Fibroblast of mammary gland (primary cell): ENCODE measurements around the gene MAGI1.

Source experiments
- DNase-seq: peaks from one replicate; pipeline ENCODE4 v3.0.0-alpha.2; 2010; ENCODE audit warnings: low read depth
- H3K4me3 ChIP-seq: 2 replicates; pipeline ENCODE4 v1.5.1; 2011; ENCODE audit warnings: low read depth, mild to moderate bottlenecking, low read length, moderate library complexity; ENCODE audit not compliant: control insufficient read depth
- TF ChIP-seq, protein P1 (sequence below): conservative IDR thresholded peaks from 2 replicates; pipeline ENCODE4 v1.5.1; 2011; ENCODE audit warnings: low read depth, low read length, inconsistent platforms; ENCODE audit not compliant: control insufficient read depth, insufficient read depth

MAGI1 gene

DNA sequence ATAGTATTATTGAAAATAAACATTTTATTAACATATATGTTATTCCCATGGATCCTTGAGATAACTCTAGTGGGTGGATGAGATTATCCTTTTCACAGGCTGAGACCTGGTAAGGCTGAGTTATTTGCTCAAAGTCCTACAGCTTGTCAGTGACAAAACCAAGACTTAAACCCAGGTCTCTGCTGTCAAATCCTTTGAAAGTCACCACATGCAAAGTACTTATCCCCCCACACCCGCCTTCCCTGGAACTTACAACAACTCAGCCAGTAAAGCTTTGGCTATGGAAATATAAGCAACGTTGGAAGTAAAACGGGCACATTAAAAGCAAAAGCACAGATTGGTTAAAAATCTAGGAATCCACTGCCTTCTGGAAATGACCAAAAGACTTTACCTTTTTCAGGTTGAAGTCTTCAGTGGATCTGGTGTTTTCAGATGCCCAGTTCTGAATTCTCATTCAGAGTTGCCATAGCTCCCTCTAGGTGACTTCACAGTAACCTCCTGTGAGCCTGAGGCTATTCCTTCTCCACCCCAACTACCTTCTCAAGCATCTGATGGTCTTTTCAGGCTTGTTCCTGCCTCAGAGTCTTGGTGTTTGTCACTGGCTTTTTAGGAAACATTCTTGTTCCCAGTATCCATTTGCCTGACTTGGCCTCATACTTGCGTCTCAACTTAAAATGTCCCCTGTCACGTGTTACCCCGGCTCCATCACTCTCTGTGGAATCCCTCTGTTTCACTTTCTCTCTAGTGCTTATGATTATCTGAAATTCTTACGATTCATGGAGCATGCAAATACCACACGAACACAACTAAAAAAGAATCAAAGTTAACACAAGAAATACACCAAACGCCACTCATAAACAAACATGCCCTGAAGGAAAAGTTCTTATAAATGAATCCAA, 131.2 kb downstream of the MAGI1 start:
- DNase-seq, result no peak
- H3K4me3 ChIP-seq, result no peak overlapping the region
- TF ChIP-seq, protein P1, sequence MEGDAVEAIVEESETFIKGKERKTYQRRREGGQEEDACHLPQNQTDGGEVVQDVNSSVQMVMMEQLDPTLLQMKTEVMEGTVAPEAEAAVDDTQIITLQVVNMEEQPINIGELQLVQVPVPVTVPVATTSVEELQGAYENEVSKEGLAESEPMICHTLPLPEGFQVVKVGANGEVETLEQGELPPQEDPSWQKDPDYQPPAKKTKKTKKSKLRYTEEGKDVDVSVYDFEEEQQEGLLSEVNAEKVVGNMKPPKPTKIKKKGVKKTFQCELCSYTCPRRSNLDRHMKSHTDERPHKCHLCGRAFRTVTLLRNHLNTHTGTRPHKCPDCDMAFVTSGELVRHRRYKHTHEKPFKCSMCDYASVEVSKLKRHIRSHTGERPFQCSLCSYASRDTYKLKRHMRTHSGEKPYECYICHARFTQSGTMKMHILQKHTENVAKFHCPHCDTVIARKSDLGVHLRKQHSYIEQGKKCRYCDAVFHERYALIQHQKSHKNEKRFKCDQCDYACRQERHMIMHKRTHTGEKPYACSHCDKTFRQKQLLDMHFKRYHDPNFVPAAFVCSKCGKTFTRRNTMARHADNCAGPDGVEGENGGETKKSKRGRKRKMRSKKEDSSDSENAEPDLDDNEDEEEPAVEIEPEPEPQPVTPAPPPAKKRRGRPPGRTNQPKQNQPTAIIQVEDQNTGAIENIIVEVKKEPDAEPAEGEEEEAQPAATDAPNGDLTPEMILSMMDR, result no peak

DNA sequence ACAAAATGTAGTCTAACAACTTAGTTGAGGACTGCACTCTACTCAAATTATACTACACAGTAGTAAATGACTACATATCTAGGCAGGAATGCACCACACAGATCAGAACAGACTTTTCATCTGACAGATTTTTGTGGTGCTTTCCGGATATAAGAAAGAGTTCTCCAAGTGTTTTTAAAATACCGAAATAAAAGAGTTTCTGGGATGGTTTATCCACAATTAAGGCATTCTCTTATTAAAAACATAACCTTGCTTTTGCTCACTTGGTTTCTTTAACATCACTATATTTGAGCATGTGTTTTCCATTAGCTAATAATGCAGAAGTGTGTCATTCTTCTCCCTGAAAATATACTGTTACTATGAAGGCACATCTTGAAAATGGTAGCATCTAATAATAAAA, 132.9 kb downstream of the MAGI1 start:
- TF ChIP-seq, protein P1, result no peak

DNA sequence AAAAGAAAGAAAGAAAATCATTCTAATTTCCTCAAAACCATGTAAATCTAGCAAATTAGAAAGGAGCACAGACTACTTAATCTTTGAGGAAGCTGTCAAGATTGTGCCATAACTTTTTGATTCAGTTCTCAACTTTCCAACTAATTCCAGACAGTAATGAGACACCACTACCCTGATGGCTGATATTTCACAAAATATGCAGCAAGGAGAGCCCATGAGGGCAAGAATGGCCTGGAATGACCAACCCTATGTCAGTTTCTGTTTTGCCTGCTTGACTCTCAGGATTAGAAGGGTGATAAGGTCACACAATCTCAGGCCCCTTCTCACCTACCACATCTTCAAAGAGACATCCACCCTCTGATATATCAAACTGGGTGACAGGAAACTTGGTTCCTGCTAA, 134.7 kb downstream of the MAGI1 start:
- TF ChIP-seq, protein P1, result no peak
- no peak overlapping the region for H3K4me3 ChIP-seq
- no peak for DNase-seq

More for the DNA sequence above, 132.9 kb downstream of the MAGI1 start:
- DNase-seq, result peak; percentile 38
- no peak overlapping the region for H3K4me3 ChIP-seq

DNA sequence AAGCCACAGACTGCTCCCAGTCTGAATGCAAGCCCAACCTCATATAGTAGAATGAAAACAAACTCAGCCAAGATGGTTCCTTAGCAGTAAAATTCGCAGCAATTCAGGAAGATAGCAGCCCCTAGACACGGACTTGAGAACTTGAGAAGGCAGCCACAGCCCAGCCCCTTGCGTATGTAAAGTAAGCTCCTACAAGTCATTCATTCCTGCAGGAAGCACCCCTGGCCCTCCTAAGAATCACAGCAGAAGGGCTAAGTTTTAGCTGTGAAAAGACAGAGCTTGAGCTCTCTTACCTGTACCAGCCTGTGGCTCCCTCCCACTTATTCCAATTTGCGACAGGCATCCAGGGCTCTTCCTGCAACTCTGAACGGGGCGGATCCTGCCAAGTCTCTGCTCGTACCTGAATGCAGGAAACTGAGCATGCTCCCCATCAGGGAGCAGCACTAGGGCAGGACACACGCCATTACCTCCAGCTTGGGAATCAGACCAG, 136.4 kb downstream of the MAGI1 start:
- TF ChIP-seq, protein P1, result no peak
- H3K4me3 ChIP-seq, result no peak overlapping the region
- no peak for DNase-seq

DNA sequence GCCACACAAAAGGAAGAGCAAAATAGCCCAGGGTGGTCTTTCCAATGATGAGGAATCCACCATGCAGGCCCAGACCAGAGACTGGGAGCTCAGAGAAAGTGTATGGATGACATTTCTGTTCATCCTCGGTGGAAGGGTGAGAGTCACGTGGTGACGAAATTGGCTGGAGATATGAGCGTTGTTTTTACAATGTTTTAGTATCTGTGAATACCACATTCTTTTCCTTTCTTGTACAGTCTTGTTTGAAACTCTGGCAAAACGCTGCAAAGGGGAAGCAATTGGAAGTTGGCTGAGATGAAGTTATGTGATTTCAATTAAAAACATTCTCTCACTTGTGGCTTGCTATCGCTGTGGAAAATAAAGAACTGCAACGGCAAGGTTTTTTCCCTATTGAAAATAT, 137.5 kb downstream of the MAGI1 start:
- TF ChIP-seq, protein P1, result no peak
- H3K4me3 ChIP-seq, result no peak overlapping the region
- DNase-seq, result no peak

DNA sequence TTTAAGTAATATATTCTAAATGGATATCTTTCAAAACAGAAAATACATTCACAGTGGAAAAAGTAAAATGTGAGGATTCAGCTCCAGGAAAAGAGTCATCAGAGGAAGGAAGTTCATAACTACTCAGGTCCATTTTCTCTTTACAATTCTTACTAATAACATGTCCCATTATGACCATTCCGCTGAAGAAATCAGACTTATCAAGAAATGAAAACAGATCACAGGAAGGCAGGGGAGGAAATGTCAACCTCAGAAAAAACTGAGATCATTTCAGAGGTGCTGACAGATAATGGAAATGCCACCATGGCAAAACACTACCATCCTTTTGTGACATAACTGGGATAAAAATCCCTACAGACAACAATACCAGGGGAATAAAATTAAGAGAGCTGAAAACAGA, 139.5 kb downstream of the MAGI1 start:
- no peak for DNase-seq
- TF ChIP-seq, protein P1, result no peak
- no peak overlapping the region for H3K4me3 ChIP-seq

DNA sequence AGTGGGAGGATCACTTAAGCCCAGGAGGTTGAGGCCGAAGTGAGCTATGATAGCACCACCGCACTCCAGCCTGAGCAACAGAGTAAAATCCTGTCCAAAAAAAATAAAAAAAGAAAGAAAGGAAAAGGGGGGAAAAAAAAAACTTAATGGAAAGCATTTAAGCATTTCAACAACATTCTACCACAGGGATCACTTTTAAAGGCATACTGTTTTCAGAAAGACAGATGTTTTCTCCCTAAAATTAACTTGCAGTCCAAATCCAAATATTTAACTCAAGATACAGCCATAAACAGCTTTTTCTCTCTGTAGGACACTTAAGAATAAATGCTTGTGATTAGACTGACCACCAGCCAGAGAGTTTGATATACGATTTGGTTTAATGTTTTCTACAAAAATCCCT, 141.0 kb downstream of the MAGI1 start:
- DNase-seq, result no peak
- TF ChIP-seq, protein P1, result no peak
- H3K4me3 ChIP-seq, result no peak overlapping the region
